Measurements from ENCODE around the gene DPF3.

- TF ChIP-seq FOXM1 (IDR thresholded peaks at IDR 0.05; ENCODE audit: borderline replicate concordance, low read depth) (no peak), TCF12 (IDR thresholded peaks at IDR 0.05; ENCODE audit: low read depth) (no peak), TAF1 (IDR thresholded peaks at IDR 0.05; ENCODE audit: low read depth) (no peak), EP300 (IDR thresholded peaks at IDR 0.05; ENCODE audit: borderline replicate concordance) (no peak), RAD21 (IDR thresholded peaks at IDR 0.05; ENCODE audit: low read depth) (no peak), MAX (IDR thresholded peaks at IDR 0.05) (no peak), ZBTB7A (IDR thresholded peaks at IDR 0.05; ENCODE audit: low read depth) (no peak), NFIC (IDR thresholded peaks at IDR 0.05) (no peak), CREB1 (IDR thresholded peaks at IDR 0.05; ENCODE audit: low read depth) (no peak), EGR1 (IDR thresholded peaks at IDR 0.05) (no peak), CEBPB (IDR thresholded peaks at IDR 0.05) (no peak)
- TF ChIP-seq, protein P1, sequence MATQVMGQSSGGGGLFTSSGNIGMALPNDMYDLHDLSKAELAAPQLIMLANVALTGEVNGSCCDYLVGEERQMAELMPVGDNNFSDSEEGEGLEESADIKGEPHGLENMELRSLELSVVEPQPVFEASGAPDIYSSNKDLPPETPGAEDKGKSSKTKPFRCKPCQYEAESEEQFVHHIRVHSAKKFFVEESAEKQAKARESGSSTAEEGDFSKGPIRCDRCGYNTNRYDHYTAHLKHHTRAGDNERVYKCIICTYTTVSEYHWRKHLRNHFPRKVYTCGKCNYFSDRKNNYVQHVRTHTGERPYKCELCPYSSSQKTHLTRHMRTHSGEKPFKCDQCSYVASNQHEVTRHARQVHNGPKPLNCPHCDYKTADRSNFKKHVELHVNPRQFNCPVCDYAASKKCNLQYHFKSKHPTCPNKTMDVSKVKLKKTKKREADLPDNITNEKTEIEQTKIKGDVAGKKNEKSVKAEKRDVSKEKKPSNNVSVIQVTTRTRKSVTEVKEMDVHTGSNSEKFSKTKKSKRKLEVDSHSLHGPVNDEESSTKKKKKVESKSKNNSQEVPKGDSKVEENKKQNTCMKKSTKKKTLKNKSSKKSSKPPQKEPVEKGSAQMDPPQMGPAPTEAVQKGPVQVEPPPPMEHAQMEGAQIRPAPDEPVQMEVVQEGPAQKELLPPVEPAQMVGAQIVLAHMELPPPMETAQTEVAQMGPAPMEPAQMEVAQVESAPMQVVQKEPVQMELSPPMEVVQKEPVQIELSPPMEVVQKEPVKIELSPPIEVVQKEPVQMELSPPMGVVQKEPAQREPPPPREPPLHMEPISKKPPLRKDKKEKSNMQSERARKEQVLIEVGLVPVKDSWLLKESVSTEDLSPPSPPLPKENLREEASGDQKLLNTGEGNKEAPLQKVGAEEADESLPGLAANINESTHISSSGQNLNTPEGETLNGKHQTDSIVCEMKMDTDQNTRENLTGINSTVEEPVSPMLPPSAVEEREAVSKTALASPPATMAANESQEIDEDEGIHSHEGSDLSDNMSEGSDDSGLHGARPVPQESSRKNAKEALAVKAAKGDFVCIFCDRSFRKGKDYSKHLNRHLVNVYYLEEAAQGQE (IDR thresholded peaks at IDR 0.05; ENCODE audit: low read depth) = no peak
- TF ChIP-seq, protein P2, sequence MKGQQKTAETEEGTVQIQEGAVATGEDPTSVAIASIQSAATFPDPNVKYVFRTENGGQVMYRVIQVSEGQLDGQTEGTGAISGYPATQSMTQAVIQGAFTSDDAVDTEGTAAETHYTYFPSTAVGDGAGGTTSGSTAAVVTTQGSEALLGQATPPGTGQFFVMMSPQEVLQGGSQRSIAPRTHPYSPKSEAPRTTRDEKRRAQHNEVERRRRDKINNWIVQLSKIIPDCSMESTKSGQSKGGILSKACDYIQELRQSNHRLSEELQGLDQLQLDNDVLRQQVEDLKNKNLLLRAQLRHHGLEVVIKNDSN (IDR thresholded peaks at IDR 0.05) = no peak
Measured at GRCh38 chr14:72636871-72637270, 257.0 kb downstream of the DPF3 start.
